SK-N-SH (cell line): Measurements from ENCODE around the gene ACTG2. TPM values are rescaled to one million over a fixed set of nuclear protein-coding genes. Genes with fewer than 3 reads are reported as not detected.
A peak's percentile ranks its signal among the peaks of the same experiment; 100 is the strongest.

Source experiments
- CTCF ChIA-PET: fragments of 300-600, 350-600 bp; formaldehyde crosslinking; extraction: SDS; loops from one replicate; lab custom pipeline; 2021; lab: Yijun Ruan, JAX
- POLR2A ChIA-PET: fragments of 350-600 bp; sonication (Branson Sonifier 250); formaldehyde crosslinking; extraction: SDS; loops from one replicate; lab custom pipeline; 2020; ENCODE audit warnings: antibody characterized with exemption, inconsistent platforms; lab: Yijun Ruan, JAX
- DNase-seq: peaks from one replicate; pipeline ENCODE4 v3.0.0; 2012
- H2AFZ ChIP-seq: fragments of 200-600 bp; sonication (generic); 2 replicates; pipeline ENCODE4 v1.8.1; 2016; ENCODE audit warnings: antibody characterized with exemption, mild to moderate bottlenecking, low read depth
- H3F3A ChIP-seq: fragments of 200-600 bp; sonication (generic); replicated peaks from 2 replicates; pipeline ENCODE3; 2016; ENCODE audit warnings: antibody characterized with exemption, mild to moderate bottlenecking; ENCODE audit not compliant: insufficient read depth
- H3K27ac ChIP-seq, 2 experiments: fragments of 200-500 bp in 1 of 2; fragments of 200-600 bp in 1 of 2; sonication (Bioruptor generic) in 1 of 2; sonication (generic), shearing (Covaris generic) in 1 of 2; 2 replicates each; pipeline versions ENCODE4 v1.5.1 to v1.6.1; 2014 to 2016; ENCODE audit warnings: low read depth in 2 of 2, inconsistent platforms in 1 of 2, low read length in 1 of 2, mild to moderate bottlenecking in 1 of 2, mixed read lengths in 1 of 2
- H3K27me3 ChIP-seq: fragments of 200-600 bp; sonication (generic), shearing (Covaris generic); 2 replicates; pipeline ENCODE4 v1.6.1; 2016; ENCODE audit warnings: mixed run types; ENCODE audit not compliant: insufficient read depth
- H3K36me3 ChIP-seq, 2 experiments: fragments of 200-500 bp in 1 of 2; fragments of 200-600 bp in 1 of 2; sonication (Bioruptor generic) in 1 of 2; sonication (generic) in 1 of 2; replicated peaks in 1 of 2; 2 replicates each; pipeline versions ENCODE3 to v1.5.1; 2014 to 2016; ENCODE audit warnings: low read length in 1 of 2, mild to moderate bottlenecking in 1 of 2; ENCODE audit not compliant: insufficient read depth in 2 of 2, control insufficient read depth in 1 of 2
- H3K4me1 ChIP-seq, 2 experiments: fragments of 200-500 bp in 1 of 2; fragments of 200-600 bp in 1 of 2; sonication (Bioruptor generic) in 1 of 2; sonication (generic), shearing (Covaris generic) in 1 of 2; 2 replicates each; pipeline versions ENCODE4 v1.5.1 to v1.6.1; 2014 to 2016; ENCODE audit warnings: low read depth in 1 of 2, low read length in 1 of 2, mixed run types in 1 of 2; ENCODE audit not compliant: insufficient read depth in 2 of 2, control insufficient read depth in 1 of 2
- H3K4me2 ChIP-seq: fragments of 200-600 bp; sonication (generic), shearing (Covaris generic); 2 replicates; pipeline ENCODE4 v1.6.1; 2017; ENCODE audit warnings: mixed run types
- H3K4me3 ChIP-seq, 2 experiments: fragments of 200-500 bp in 1 of 2; fragments of 200-600 bp in 1 of 2; sonication (Bioruptor generic) in 1 of 2; sonication (generic), shearing (Covaris generic) in 1 of 2; 2 replicates each; pipeline versions ENCODE4 v1.5.1 to v1.8.1; 2014 to 2016; ENCODE audit warnings: low read depth in 2 of 2, inconsistent platforms in 1 of 2, low read length in 1 of 2, mild to moderate bottlenecking in 1 of 2, mixed read lengths in 1 of 2, moderate library complexity in 1 of 2
- H3K79me2 ChIP-seq: fragments of 200-600 bp; sonication (generic); 2 replicates; pipeline ENCODE4 v1.8.1; 2017; ENCODE audit warnings: mild to moderate bottlenecking; ENCODE audit not compliant: insufficient read depth
- H3K9ac ChIP-seq: fragments of 200-600 bp; sonication (generic); 2 replicates; pipeline ENCODE4 v1.6.1; 2017; ENCODE audit warnings: mixed run types
- H3K9me2 ChIP-seq: fragments of 200-600 bp; sonication (generic); 2 replicates; pipeline ENCODE4 v1.6.1; 2017; ENCODE audit warnings: mixed run types
- H3K9me3 ChIP-seq: fragments of 200-600 bp; sonication (generic); 2 replicates; pipeline ENCODE4 v1.6.1; 2017; ENCODE audit warnings: mixed run types, mild to moderate bottlenecking, moderate library complexity
- H4K20me1 ChIP-seq: fragments of 200-600 bp; sonication (generic); 2 replicates; pipeline ENCODE4 v1.6.1; 2017; ENCODE audit warnings: mild to moderate bottlenecking, mixed run types; ENCODE audit not compliant: insufficient read depth
- EP300 ChIP-seq, 2 experiments: IDR thresholded peaks; 2 replicates each; pipeline versions ENCODE4 v1.4.0 to v1.6.1; 2012; ENCODE audit warnings: borderline replicate concordance in 1 of 2, low read depth in 1 of 2, low read length in 1 of 2
- FOSL2 ChIP-seq: IDR thresholded peaks from 2 replicates; pipeline ENCODE4 v1.4.0; 2012; ENCODE audit warnings: low read depth, mild to moderate bottlenecking, moderate library complexity, borderline replicate concordance
- FOXM1 ChIP-seq: IDR thresholded peaks from 2 replicates; pipeline ENCODE4 v1.4.0; 2012; ENCODE audit warnings: low read depth, mild to moderate bottlenecking
- JUND ChIP-seq: IDR thresholded peaks from 2 replicates; pipeline ENCODE4 v1.4.0; 2012
- MXI1 ChIP-seq: IDR thresholded peaks from 2 replicates; pipeline ENCODE4 v1.6.1; 2012; ENCODE audit warnings: mild to moderate bottlenecking, low read depth, low read length, improper control_type of control experiment
- NFIC ChIP-seq: IDR thresholded peaks from 2 replicates; pipeline ENCODE4 v1.4.0; 2012; ENCODE audit warnings: borderline replicate concordance
- POLR2AphosphoS5 ChIP-seq: IDR thresholded peaks from 2 replicates; pipeline ENCODE4 v1.6.1; 2012; ENCODE audit warnings: low read depth, low read length
- RCOR1 ChIP-seq: fragments of 150-350 bp; IDR thresholded peaks from 2 replicates; pipeline ENCODE4 v1.6.1; 2017; ENCODE audit warnings: antibody characterized with exemption, low read length
- RXRA ChIP-seq: IDR thresholded peaks from 2 replicates; pipeline ENCODE4 v1.4.0; 2012; ENCODE audit warnings: low read depth, mild to moderate bottlenecking, borderline replicate concordance
- SIN3A ChIP-seq: IDR thresholded peaks from 2 replicates; pipeline ENCODE4 v1.6.1; 2012; ENCODE audit warnings: low read depth, mild to moderate bottlenecking, low read length, moderate library complexity, borderline replicate concordance
- TCF12 ChIP-seq: IDR thresholded peaks from 2 replicates; pipeline ENCODE4 v1.4.0; 2012
- TEAD4 ChIP-seq: IDR thresholded peaks from 2 replicates; pipeline ENCODE4 v1.4.0; 2012; ENCODE audit warnings: mild to moderate bottlenecking, borderline replicate concordance; ENCODE audit not compliant: insufficient read depth
- WGBS: methylation state at CpG from one replicate; pipeline ENCODE4 v1.1.6; 2017; ENCODE audit warnings: low lambda C conversion rate; 5-methylcytosine and 5-hydroxymethylcytosine counted together
- polyA plus RNA-seq, 3 experiments: library from polyadenylated mRNA; depleted of rRNA; stranded (reverse); fragments of >200 nt; gene quantifications; 2 replicates each; pipeline ENCODE4 v1.2.3, GENCODE V29; 2012
- TF ChIP-seq, protein P1 (sequence below): IDR thresholded peaks from 2 replicates; pipeline ENCODE4 v1.4.0; 2012; ENCODE audit warnings: low read depth, borderline replicate concordance
- TF ChIP-seq, protein P2 (sequence below): fragments of 150-350 bp; IDR thresholded peaks from 2 replicates; pipeline ENCODE4 v1.6.1; 2017; ENCODE audit warnings: antibody characterized with exemption, low read length, low read depth, borderline replicate concordance
- TF ChIP-seq, protein P3 (sequence below): IDR thresholded peaks from 2 replicates; pipeline ENCODE4; 2012
- TF ChIP-seq, protein P4 (sequence below): fragments of 150-350 bp; IDR thresholded peaks from 2 replicates; pipeline ENCODE4 v1.6.1; 2016; ENCODE audit warnings: mild to moderate bottlenecking, low read depth, low read length
- TF ChIP-seq, protein P5 (sequence below): IDR thresholded peaks from 2 replicates; pipeline ENCODE4 v1.4.0; 2012; ENCODE audit warnings: low read depth, borderline replicate concordance

The ACTG2 gene
- polyA plus RNA-seq, 1 of the 3 experiments (the other 2 are of a cell fraction), result 0.25 TPM

DNA sequence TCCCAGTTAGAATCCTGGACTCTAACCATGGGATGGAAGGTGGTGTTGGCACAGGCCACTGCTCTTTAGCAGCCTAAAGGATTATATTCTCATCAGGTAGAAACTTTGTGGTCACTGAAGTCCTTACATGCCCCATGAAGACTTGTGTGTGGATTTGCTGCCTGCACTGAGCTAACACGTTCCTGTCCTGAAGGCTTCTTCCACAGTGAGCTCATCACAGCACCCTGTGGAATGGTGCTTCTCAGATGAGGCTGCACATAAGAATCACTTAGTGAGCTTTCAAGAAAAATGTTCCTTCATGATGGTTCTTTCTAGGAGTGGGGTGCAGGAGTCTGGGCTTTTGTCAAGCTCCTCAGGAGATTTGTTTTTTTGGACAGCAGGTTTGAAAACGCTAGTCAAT lies 37.3 kb upstream of the ACTG2 start (continued):
- TF ChIP-seq, protein P1, sequence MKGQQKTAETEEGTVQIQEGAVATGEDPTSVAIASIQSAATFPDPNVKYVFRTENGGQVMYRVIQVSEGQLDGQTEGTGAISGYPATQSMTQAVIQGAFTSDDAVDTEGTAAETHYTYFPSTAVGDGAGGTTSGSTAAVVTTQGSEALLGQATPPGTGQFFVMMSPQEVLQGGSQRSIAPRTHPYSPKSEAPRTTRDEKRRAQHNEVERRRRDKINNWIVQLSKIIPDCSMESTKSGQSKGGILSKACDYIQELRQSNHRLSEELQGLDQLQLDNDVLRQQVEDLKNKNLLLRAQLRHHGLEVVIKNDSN, result no peak
- TF ChIP-seq, protein P2, sequence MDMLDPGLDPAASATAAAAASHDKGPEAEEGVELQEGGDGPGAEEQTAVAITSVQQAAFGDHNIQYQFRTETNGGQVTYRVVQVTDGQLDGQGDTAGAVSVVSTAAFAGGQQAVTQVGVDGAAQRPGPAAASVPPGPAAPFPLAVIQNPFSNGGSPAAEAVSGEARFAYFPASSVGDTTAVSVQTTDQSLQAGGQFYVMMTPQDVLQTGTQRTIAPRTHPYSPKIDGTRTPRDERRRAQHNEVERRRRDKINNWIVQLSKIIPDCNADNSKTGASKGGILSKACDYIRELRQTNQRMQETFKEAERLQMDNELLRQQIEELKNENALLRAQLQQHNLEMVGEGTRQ, result no peak
- TF ChIP-seq NFIC, result no peak

DNA sequence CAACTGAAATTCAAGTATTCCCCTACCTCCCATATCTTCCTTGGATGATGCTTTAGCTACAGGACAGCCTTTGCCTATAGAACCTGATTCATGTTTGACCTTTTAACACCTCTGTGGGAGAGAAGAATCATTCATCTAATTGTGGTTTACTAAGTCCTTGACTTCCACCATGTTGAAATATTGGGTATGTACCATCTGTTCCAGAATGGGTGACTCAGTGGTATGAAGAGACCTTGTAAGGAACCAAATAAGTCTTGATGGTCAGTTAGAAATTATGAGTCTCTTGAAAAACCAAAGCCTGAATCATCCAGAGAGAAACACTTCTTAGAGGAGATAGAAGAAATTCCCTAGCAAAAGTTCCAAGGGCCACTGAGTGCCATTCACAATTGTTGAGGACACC lies 36.6 kb upstream of the ACTG2 start:
- 0 out of 2 replicates have a peak, but pooled peaks cover 4% of the 10 kb centered on the region for H4K20me1 ChIP-seq
- H3K79me2 ChIP-seq, result no peaks in the 10 kb centered on the region
- H3K36me3 ChIP-seq, result peaks cover 52 to 61% of the 10 kb centered on the region in 2 experiments
- peaks cover 18% of the 10 kb centered on the region for H3F3A ChIP-seq
- H3K27me3 ChIP-seq, result no peaks in the 10 kb centered on the region
- no peak for DNase-seq
- ChIA-PET POLR2A (interaction anchor here (1.1 kb wide), 1 partner anchor 18 kb away, joined by 3 read pairs; no protein-coding TSS in a partner anchor), CTCF (no interaction called here)
- TF ChIP-seq FOSL2 (0 out of 2 replicates have a peak, but pooled peaks have one; percentile 19), TCF12 (peak; percentile 17; the same call in 1 of the 2 replicates), JUND (0 out of 2 replicates have a peak, but pooled peaks have one; percentile 12), MXI1 (no peak)
- H3K9ac ChIP-seq, result no peak overlapping the region
- no peaks in the 10 kb centered on the region for H3K9me2 ChIP-seq
- no peak overlapping the region for H3K4me3 ChIP-seq
- H3K4me2 ChIP-seq, result no peak overlapping the region
- H2AFZ ChIP-seq, result no peak overlapping the region
- H3K4me1 ChIP-seq, result peaks cover 0 to 7% of the 10 kb centered on the region in 2 experiments; a peak in 2 of 4 replicates
- no peaks in the 10 kb centered on the region for H3K9me3 ChIP-seq
- H3K27ac ChIP-seq, result no peak overlapping the region

DNA sequence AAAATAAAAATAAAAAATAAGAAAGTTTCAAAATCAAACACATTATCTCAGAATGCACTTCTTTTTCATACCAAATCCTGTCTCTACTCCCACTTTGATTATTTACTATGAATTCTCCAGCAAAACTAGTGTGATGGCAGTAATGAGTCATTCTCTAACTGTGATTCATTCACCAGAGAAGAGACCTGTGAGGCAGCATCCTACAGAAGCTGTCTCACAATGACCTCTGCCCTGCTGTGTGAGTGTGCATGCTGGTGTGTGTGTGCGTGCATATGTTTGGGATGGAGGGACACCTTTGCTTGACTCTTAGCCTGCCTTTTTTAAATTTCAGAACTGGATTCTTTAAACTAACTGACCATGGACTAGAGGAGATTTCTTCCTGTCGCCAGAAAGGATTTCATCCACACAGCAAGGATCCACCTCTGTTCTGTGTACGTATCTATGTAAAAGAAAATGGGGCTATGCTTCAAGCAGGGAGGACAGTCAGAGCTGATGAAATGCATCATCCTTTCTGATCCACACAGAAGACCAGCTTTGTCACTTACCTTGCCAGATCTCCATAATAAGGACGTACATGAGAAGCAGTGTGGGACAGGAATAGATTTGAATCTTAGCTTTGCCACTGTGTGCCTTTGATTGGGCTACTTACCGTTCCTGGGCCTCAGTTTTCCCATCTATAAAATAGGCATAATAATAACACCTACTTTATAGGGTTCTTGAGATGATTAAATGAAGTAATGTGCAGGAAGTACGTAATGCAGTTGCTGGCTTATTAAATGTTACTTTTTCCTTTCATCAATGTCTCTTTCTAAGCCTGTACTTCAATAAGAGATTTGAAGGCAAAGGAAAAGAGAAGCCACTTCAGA lies 32.9 kb upstream of the ACTG2 start:
- Histone ChIP-seq H3K27ac (no peak overlapping the region), H3K27me3 (no peaks in the 10 kb centered on the region), H3K36me3 (peaks cover 56 to 82% of the 10 kb centered on the region in 2 experiments), H3K4me1 (peaks cover 0 to 4% of the 10 kb centered on the region in 2 experiments; a peak in 2 of 4 replicates), H2AFZ (no peak overlapping the region), H3K9me3 (no peaks in the 10 kb centered on the region), H3F3A (peaks cover 10% of the 10 kb centered on the region), H3K9ac (no peak overlapping the region), H3K79me2 (no peaks in the 10 kb centered on the region), H3K4me3 (no peak overlapping the region), H3K4me2 (no peak overlapping the region), H3K9me2 (no peaks in the 10 kb centered on the region), H4K20me1 (0 out of 2 replicates have a peak, but pooled peaks cover 4% of the 10 kb centered on the region)
- ChIA-PET POLR2A (no interaction called here), CTCF (interaction anchor here (1.1 to 1.9 kb wide), 2 partner anchors 288 to 292 kb away, joined by 3 to 6 read pairs; no protein-coding TSS in a partner anchor)
- DNase-seq, result no peak
- WGBS, result 81% methylated on average over 6 of the region's 6 CpGs
- peak; percentile 94 for TF ChIP-seq FOSL2
- TF ChIP-seq SIN3A, result 0 out of 2 replicates have a peak, but pooled peaks have one; percentile 35
- TF ChIP-seq, protein P3, sequence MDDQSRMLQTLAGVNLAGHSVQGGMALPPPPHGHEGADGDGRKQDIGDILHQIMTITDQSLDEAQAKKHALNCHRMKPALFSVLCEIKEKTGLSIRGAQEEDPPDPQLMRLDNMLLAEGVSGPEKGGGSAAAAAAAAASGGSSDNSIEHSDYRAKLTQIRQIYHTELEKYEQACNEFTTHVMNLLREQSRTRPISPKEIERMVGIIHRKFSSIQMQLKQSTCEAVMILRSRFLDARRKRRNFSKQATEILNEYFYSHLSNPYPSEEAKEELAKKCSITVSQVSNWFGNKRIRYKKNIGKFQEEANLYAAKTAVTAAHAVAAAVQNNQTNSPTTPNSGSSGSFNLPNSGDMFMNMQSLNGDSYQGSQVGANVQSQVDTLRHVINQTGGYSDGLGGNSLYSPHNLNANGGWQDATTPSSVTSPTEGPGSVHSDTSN, result 0 out of 2 replicates have a peak, but pooled peaks have one; percentile 5
- TF ChIP-seq RCOR1, result no peak
- peak; percentile 81 for TF ChIP-seq JUND
- TF ChIP-seq EP300 (IDR thresholded peaks at IDR 0.05; ENCODE audit: borderline replicate concordance in 1 of 2, low read depth in 1 of 2, low read length in 1 of 2), result no peak; a peak in 1 of 4 replicates
- TF ChIP-seq, protein P4, sequence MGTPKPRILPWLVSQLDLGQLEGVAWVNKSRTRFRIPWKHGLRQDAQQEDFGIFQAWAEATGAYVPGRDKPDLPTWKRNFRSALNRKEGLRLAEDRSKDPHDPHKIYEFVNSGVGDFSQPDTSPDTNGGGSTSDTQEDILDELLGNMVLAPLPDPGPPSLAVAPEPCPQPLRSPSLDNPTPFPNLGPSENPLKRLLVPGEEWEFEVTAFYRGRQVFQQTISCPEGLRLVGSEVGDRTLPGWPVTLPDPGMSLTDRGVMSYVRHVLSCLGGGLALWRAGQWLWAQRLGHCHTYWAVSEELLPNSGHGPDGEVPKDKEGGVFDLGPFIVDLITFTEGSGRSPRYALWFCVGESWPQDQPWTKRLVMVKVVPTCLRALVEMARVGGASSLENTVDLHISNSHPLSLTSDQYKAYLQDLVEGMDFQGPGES, result no peak
- no peak for TF ChIP-seq POLR2AphosphoS5
- TF ChIP-seq, protein P5, sequence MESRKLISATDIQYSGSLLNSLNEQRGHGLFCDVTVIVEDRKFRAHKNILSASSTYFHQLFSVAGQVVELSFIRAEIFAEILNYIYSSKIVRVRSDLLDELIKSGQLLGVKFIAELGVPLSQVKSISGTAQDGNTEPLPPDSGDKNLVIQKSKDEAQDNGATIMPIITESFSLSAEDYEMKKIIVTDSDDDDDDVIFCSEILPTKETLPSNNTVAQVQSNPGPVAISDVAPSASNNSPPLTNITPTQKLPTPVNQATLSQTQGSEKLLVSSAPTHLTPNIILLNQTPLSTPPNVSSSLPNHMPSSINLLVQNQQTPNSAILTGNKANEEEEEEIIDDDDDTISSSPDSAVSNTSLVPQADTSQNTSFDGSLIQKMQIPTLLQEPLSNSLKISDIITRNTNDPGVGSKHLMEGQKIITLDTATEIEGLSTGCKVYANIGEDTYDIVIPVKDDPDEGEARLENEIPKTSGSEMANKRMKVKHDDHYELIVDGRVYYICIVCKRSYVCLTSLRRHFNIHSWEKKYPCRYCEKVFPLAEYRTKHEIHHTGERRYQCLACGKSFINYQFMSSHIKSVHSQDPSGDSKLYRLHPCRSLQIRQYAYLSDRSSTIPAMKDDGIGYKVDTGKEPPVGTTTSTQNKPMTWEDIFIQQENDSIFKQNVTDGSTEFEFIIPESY, result no peak
- TF ChIP-seq NFIC, result no peak
- TF ChIP-seq TCF12, result peak; percentile 53; the same call in 1 of the 2 replicates
- TF ChIP-seq FOXM1, result no peak
- TF ChIP-seq RXRA, result 0 out of 2 replicates have a peak, but pooled peaks have one; percentile 46
- TF ChIP-seq TEAD4, result no peak
